ENCODE results near the gene SEC61A2.

DNA sequence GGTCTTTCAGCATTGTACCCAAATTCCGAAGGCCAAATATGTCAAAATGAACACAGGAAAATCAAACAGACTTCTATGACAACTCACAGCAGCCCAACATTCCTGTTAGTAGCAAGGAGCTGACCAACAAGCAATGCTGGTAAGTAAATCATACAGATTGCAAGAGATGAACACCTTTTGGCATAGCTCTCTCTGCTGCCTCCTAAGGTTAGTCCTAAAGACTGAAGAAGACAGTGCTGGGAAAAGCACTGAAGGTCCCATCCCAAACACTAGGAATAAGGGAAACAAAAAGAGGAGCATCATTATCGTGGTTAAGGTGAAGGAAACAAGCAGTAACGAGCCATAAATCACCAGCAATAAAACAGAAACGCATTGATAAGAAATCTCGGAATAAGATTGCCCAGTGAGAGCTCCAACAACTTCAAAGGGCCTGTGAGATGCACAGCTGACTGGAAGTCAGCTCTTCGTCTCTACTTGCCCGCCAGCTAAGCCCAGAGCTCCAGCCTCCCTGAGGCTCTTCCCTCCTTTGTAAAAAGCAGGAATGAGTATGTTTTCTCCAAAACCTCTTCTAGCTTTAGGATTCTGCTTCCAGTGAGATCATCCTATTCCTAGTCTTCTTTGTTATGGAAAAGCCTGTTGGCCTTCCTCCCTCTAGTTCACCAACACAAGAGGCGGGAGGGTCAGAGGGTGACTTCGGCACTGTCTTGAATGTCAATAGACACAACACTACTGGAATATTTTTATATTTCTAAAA, 50.9 kb downstream of the SEC61A2 start:
- TF ChIP-seq POLR2AphosphoS5 (IDR thresholded peaks at IDR 0.05; ENCODE audit: low read depth, low read length) (no peak), REST (IDR thresholded peaks at IDR 0.05; ENCODE audit: insufficient read depth in 1 of 2, low read depth in 2 of 2, low read length in 2 of 2) (no peak), SIN3A (IDR thresholded peaks at IDR 0.05; ENCODE audit: borderline replicate concordance, insufficient read depth, low read length) (no peak), TAF1 (IDR thresholded peaks at IDR 0.05; ENCODE audit: borderline replicate concordance, insufficient read depth, low read length) (no peak)
